ENCODE data around the gene SYNE3. TPM values are rescaled to one million over a fixed set of nuclear protein-coding genes. Genes with fewer than 3 reads are reported as not detected.

SYNE3 gene
- total RNA-seq, 1 donor from 2014 or later: 5.3 TPM

GRCh38 chr14:95544588-95544987, 28.1 kb upstream of the SYNE3 start:
- peaks cover 1% of the 10 kb centered on the region for H3K36me3 ChIP-seq (ENCODE audit: control insufficient read depth, insufficient read depth, low read length)
- no peak for FAIRE-seq

GRCh38 chr14:95543021-95543420, 26.6 kb upstream of the SYNE3 start:
- no peak for TF ChIP-seq CTCF (IDR thresholded peaks at IDR 0.05; ENCODE audit: insufficient read depth, low read length, severe bottlenecking)
- Histone ChIP-seq H3K4me3 (ENCODE audit: low read depth, low read length) (no peak overlapping the region), H3K27me3 (ENCODE audit: control insufficient read depth, insufficient read depth, low read length) (no peaks in the 10 kb centered on the region), H3K36me3 (ENCODE audit: control insufficient read depth, insufficient read depth, low read length) (peaks cover 1% of the 10 kb centered on the region)
- FAIRE-seq (no peak), DNase-seq (ENCODE audit: low read depth) (no peak)

More at GRCh38 chr14:95544588-95544987, 28.1 kb upstream of the SYNE3 start:
- no peak for DNase-seq (ENCODE audit: low read depth)
- no peak for TF ChIP-seq CTCF (IDR thresholded peaks at IDR 0.05; ENCODE audit: insufficient read depth, low read length, severe bottlenecking)
- H3K4me3 ChIP-seq (ENCODE audit: low read depth, low read length): no peak overlapping the region
- H3K27me3 ChIP-seq (ENCODE audit: control insufficient read depth, insufficient read depth, low read length): no peaks in the 10 kb centered on the region

GRCh38 chr14:95541932-95542930, 25.8 kb upstream of the SYNE3 start:
- no peak for TF ChIP-seq CTCF (IDR thresholded peaks at IDR 0.05; ENCODE audit: insufficient read depth, low read length, severe bottlenecking)
- no peaks in the 10 kb centered on the region for H3K27me3 ChIP-seq (ENCODE audit: control insufficient read depth, insufficient read depth, low read length)
- FAIRE-seq: no peak
- H3K4me3 ChIP-seq (ENCODE audit: low read depth, low read length): no peak overlapping the region
- no peak for DNase-seq (ENCODE audit: low read depth)
- H3K36me3 ChIP-seq (ENCODE audit: control insufficient read depth, insufficient read depth, low read length): peaks cover 1% of the 10 kb centered on the region

GRCh38 chr14:95541346-95541745, 24.9 kb upstream of the SYNE3 start:
- FAIRE-seq (no peak), DNase-seq (ENCODE audit: low read depth) (no peak)
- H3K4me3 ChIP-seq (ENCODE audit: low read depth, low read length): no peak overlapping the region
- H3K27me3 ChIP-seq (ENCODE audit: control insufficient read depth, insufficient read depth, low read length): no peaks in the 10 kb centered on the region
- H3K36me3 ChIP-seq (ENCODE audit: control insufficient read depth, insufficient read depth, low read length): peaks cover 1% of the 10 kb centered on the region
- TF ChIP-seq CTCF (IDR thresholded peaks at IDR 0.05; ENCODE audit: insufficient read depth, low read length, severe bottlenecking): no peak

GRCh38 chr14:95540236-95540855, 23.9 kb upstream of the SYNE3 start:
- peaks cover 1% of the 10 kb centered on the region for H3K36me3 ChIP-seq (ENCODE audit: control insufficient read depth, insufficient read depth, low read length)

More at GRCh38 chr14:95540236-95540855, 23.9 kb upstream of the SYNE3 start:
- DNase-seq (ENCODE audit: low read depth) (no peak), FAIRE-seq (no peak)
- Histone ChIP-seq H3K27me3 (ENCODE audit: control insufficient read depth, insufficient read depth, low read length) (no peaks in the 10 kb centered on the region), H3K4me3 (ENCODE audit: low read depth, low read length) (no peak overlapping the region)
- no peak for TF ChIP-seq CTCF (IDR thresholded peaks at IDR 0.05; ENCODE audit: insufficient read depth, low read length, severe bottlenecking)

All from bronchial epithelial cell (primary cell).